Measurements from ENCODE around the gene KSR2.
"Not testable (repeated sequence)": the region's sequence is repeated elsewhere in the genome, so short reads cannot be mapped to it uniquely, and the experiment has no call there.

The KSR2 gene

DNA sequence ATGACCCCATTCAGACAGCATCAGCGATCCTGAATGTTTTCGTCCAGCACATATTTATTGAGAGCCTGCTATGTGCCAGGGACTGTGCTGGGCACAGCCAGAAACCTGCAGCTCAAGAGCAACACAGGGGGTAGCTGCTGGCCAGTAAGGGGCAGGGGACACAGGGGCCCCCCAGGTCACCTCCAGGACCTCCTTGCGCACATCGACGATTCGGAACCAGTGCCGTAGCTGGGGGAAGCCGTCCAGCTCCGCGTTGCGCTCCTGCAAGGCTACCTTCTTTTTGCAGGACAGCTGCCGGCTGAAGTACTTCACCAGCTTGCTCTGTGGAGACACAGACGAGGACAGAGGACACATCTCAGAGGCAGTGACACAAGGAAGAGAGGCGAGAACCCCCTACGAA, 108.7 kb downstream of the KSR2 start:
- H3K9ac ChIP-seq (ENCODE audit: low read length): no peak overlapping the region
- H3K27ac ChIP-seq (ENCODE audit: low read length): no peak overlapping the region
- H3K9me3 ChIP-seq (ENCODE audit: insufficient read depth, low read length): no peaks in the 10 kb centered on the region
- no peak overlapping the region for H3K4me3 ChIP-seq (ENCODE audit: low read length)
- TF ChIP-seq CTCF (IDR thresholded peaks at IDR 0.05; ENCODE audit: low read depth, low read length) (no peak), EZH2phosphoT487 (IDR thresholded peaks at IDR 0.05; ENCODE audit: low read depth) (no peak)
- no peaks in the 10 kb centered on the region for H3K36me3 ChIP-seq (replicated peaks; ENCODE audit: low read depth, low read length)
- H3K4me2 ChIP-seq (ENCODE audit: low read length): no peak overlapping the region
- no peaks in the 10 kb centered on the region for H3K27me3 ChIP-seq (ENCODE audit: low read depth, low read length)
- H4K20me1 ChIP-seq (ENCODE audit: insufficient read depth, low read length): no peaks in the 10 kb centered on the region
- no peak overlapping the region for H2AFZ ChIP-seq (ENCODE audit: low read depth, low read length)
- no peaks in the 10 kb centered on the region for H3K4me1 ChIP-seq (ENCODE audit: low read length)
- H3K79me2 ChIP-seq (ENCODE audit: low read length): no peaks in the 10 kb centered on the region

DNA sequence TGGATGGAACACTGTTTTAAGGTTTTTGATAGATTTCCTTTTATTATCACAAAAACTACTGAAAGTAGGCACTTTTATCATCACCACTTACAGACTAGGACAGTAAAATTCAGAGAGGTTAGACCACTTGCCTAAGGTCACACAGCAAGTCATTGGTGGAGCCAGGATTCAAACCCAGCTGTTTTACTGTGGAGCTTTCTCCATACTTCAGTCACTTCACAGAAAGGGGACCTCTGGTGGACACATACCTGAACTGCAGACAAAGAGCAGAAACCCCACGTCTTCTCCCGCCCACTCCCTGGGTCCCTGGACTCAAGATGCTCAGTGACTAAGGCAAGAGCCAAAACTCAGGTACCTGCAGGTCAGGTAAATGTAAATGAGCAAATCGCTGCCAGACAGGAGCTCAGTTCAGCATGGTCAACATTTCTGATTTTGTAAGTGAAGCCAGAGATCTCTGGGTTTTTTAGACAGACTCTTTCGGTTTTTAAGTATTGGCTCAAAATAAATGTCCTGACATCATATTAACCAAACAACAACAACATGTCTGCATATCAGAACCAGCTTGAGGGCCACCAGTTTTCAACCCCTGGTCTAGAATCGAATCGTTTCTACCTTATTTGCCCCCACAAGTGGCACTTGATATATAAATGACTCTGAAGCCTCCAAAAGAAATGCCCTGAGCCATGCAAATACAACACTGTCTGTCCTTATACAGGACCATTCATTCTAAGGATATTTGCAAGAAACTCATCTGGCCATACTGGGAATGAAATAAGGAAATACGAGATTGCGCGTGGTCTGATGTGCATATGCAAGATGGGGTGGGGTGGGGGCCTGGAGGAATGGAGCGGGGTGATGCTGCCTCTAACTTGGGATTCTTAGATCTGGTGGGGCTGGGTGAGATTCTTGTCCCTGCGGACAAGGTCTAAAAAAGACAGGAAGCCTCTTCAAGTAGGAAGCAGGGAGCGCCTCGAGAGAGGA, 110.9 kb downstream of the KSR2 start:
- no peak overlapping the region for H3K27ac ChIP-seq (ENCODE audit: low read length)
- no peak overlapping the region for H2AFZ ChIP-seq (ENCODE audit: low read depth, low read length)
- H3K36me3 ChIP-seq (replicated peaks; ENCODE audit: low read depth, low read length): no peaks in the 10 kb centered on the region
- no peak overlapping the region for H3K4me3 ChIP-seq (ENCODE audit: low read length)
- no peaks in the 10 kb centered on the region for H4K20me1 ChIP-seq (ENCODE audit: insufficient read depth, low read length)
- no peaks in the 10 kb centered on the region for H3K9me3 ChIP-seq (ENCODE audit: insufficient read depth, low read length)
- H3K4me1 ChIP-seq (ENCODE audit: low read length): no peaks in the 10 kb centered on the region
- H3K4me2 ChIP-seq (ENCODE audit: low read length): no peak overlapping the region
- peak; percentile 64 for TF ChIP-seq CTCF (IDR thresholded peaks at IDR 0.05; ENCODE audit: low read depth, low read length)
- TF ChIP-seq EZH2phosphoT487 (IDR thresholded peaks at IDR 0.05; ENCODE audit: low read depth): no peak
- no peaks in the 10 kb centered on the region for H3K79me2 ChIP-seq (ENCODE audit: low read length)
- no peak overlapping the region for H3K9ac ChIP-seq (ENCODE audit: low read length)
- no peaks in the 10 kb centered on the region for H3K27me3 ChIP-seq (ENCODE audit: low read depth, low read length)

- H3K27ac ChIP-seq (ENCODE audit: low read length); H3K9ac ChIP-seq (ENCODE audit: low read length); H2AFZ ChIP-seq (ENCODE audit: low read depth, low read length); H3K36me3 ChIP-seq (replicated peaks; ENCODE audit: low read depth, low read length); H3K4me2 ChIP-seq (ENCODE audit: low read length); H3K27me3 ChIP-seq (ENCODE audit: low read depth, low read length); H3K4me1 ChIP-seq (ENCODE audit: low read length); H3K79me2 ChIP-seq (ENCODE audit: low read length); H4K20me1 ChIP-seq (ENCODE audit: insufficient read depth, low read length); H3K4me3 ChIP-seq (ENCODE audit: low read length); H3K9me3 ChIP-seq (ENCODE audit: insufficient read depth, low read length): not testable (repeated sequence)
These were observed 111.7 kb downstream of the KSR2 start for GRCh38 chr12:117857139-117857538.

GRCh38 chr12:117855165-117855564, 113.6 kb downstream of the KSR2 start:
- no peak overlapping the region for H3K4me3 ChIP-seq (ENCODE audit: low read length)
- no peaks in the 10 kb centered on the region for H3K79me2 ChIP-seq (ENCODE audit: low read length)
- H3K27me3 ChIP-seq (ENCODE audit: low read depth, low read length): no peaks in the 10 kb centered on the region; the same call in 1 of the 2 replicates
- H3K9me3 ChIP-seq (ENCODE audit: insufficient read depth, low read length): no peaks in the 10 kb centered on the region
- no peaks in the 10 kb centered on the region for H3K36me3 ChIP-seq (replicated peaks; ENCODE audit: low read depth, low read length)
- H4K20me1 ChIP-seq (ENCODE audit: insufficient read depth, low read length): no peaks in the 10 kb centered on the region
- no peak overlapping the region for H2AFZ ChIP-seq (ENCODE audit: low read depth, low read length)
- H3K9ac ChIP-seq (ENCODE audit: low read length): no peak overlapping the region
- TF ChIP-seq EZH2phosphoT487 (IDR thresholded peaks at IDR 0.05; ENCODE audit: low read depth) (no peak), CTCF (IDR thresholded peaks at IDR 0.05; ENCODE audit: low read depth, low read length) (no peak)
- no peak overlapping the region for H3K27ac ChIP-seq (ENCODE audit: low read length)
- no peaks in the 10 kb centered on the region for H3K4me1 ChIP-seq (ENCODE audit: low read length)
- no peak overlapping the region for H3K4me2 ChIP-seq (ENCODE audit: low read length)

All from OCI-LY3 (cell line).